HG02981 (cell line): Measurements from ENCODE around the gene HOXB7.

Experiments used
- ATAC-seq: cut with Tn5 transposase; IDR thresholded peaks from one replicate; pipeline ENCODE4 v1.9.1; 2021; ENCODE audit warnings: mild to moderate bottlenecking, moderate library complexity; ENCODE audit not compliant: unreplicated experiment

HOXB7 gene

DNA sequence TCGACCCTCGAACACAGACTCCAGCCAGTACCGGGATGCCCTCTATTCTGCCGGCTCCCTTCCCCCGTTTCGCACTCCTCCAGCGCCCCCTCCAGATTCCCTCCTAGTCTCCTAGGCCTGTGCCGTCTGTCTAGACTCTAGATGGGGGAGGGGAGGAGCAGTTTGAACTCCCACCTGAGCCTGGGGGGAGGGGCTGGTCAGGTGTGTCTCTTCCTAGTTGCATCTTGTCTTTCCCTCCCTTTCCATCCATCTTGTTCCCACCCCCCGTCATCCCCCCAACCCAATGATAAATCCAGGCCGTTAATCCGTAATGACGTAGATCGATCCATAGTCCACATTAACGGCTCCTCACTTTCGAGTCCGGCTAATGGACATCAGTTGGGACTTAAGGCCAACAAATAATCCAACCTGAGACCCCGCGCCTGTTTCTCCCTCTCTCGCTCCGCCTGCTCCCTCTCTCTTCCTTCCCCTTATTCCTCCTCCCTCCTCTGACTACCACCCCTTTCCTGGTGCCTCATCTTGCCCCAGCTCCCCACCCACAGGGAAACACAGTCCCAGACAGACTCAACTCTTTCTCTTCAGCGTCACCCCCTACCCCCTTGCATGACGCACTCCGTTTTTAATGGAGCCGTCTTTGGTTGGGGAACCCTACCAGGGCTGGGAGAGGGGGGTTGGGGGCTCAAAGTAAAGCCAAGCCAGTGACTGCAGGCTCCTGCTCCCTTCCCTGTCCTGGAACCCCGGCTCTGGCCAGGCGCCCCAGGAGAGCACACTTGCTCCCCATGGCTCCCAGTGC, 13.9 kb downstream of the HOXB7 start:
- ATAC-seq: no peak

DNA sequence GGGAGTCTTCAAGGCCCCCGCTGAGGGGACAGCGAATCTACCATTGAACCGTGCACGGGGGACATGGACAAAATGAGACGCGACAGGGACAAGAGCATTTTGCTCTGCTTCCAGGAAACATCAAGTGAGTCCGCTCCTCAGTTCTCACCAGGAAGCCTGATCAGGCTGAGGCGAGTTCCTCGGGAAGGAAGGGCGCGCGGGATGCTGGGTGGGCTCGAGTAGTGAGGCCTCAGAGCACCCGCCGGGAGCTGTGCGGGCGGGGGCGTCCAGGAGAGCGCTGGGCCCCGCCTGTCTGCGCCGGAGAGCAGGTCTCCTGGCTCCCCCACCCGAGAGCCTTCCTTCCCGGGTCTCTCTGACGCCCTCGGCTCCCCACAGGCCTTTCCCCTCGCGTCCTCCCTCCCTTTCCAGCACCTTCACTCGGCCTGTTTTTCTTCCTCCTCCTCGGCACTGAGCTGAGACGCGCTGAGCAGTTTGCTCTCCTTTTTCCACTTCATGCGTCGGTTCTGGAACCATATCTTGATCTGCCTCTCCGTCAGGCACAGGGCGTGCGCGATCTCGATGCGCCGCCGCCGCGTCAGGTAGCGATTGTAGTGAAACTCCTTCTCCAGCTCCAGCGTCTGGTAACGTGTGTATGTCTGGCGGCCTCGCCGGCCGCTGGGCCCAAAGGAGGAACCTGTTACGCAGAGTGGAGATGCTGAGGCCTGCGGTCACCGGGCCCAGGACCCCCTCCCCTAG, 14.7 kb downstream of the HOXB7 start:
- no peak for ATAC-seq

GRCh38 chr17:48595278-48595999, 15.4 kb downstream of the HOXB7 start:
- no peak for ATAC-seq

DNA sequence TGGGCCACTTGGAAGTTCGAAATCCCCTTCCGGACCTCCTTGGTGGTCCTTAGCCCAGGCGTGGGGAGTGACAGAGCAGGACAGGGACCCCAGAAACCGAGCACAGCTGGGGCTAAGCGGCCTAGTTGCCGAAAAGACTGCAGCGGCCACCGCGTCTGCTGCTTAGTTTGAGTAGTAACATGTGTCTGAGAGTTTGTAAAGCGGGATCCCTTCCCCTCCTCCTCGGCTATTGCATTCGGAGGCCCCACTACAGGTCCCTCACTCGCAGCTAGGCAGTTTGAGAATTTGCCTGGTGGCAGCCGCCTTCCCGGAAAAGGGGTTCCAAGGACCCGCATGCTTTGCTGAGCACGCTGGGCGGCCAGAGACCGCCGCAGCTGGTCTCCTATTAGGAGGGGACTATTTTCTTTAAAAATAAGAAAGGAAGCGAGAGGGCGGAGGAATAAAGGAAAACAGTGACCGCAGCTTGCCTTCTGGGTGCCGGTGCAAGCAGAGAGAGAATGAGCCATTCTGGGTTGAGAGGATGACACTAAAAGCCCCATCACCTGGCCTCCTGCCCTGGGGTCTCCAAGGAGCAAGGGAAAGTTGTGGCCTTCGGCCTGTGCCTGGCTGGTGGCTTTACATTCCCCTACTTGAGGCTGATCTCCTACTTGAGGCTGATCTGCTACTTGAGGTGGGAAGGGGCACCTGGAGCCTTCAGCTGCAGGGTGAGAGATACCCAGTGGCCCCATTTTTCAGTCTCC, 16.1 kb downstream of the HOXB7 start:
- no peak for ATAC-seq

DNA sequence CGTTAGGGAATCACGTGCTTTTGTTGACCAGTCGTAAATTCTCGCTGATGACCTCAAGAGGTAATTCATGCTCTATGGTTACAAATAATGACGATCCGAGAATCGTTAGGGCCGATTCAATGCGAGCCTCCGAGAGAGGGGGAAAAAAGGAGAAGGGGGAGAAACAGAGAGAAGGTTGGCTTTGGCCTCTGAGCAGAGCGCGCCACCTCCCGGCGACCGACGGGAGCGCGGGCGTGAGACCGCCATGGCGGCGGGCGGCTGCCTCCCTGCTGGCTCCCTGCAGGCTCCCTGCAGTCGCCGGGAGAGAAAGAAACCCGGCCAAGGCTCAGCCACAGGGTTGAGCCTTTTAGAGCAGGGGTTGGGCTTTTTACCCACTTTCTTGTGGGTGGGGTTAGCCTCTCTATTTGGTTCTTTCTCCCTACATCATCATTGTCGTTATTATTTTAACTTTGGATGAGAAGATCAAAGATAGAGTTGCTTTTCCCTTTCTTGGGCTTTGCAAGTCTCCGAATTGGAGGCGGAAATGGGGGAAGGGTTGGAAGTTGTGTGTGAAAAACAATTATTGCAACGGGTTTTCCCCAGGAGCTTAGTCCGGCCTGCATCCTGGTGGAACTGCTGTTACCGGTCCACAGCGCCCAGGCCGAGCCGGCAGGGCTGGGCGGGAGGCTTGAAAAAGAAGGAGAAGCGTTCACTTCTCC, 16.8 kb downstream of the HOXB7 start:
- ATAC-seq: no peak

DNA sequence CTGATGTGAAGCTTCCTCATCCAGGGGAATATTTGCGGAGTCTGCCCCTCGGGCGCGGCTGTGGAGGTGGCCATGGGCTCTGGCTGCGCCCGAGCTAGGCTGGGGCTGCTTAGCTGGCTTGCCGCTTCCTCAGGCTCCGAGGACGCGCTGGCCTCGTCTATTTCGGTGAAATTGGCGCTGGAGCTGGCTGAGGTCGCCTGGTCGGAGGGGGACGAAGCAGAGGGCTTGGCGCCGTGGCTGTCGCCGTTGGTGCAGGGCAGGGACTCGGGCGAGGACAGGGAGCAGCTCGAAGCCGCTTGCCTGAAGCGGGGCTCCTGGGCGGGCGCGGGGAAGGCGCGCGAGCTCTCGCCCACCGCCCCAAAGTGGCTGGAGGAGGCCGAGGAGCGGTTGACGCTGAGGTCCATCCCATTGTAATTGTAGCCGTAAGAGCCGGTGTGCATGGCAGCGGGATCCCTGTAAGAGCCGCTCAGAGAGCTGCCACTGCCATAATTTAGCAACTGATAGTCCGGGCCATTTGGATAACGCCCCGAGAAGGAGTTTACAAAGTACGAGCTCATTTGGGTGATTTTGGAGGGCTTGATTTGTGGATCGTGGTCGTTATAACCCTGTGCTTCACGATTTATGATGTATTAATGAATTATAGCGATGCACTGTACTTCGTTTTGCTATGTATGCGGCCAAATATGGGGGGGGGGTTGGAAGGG, 17.5 kb downstream of the HOXB7 start, which contains the start of gene HOXB5:
Gene HOXB5 (minus strand): TSS at position 654 of the 704 bp plus-strand sequence. CDS start 97 bp downstream, at position 557.
- ATAC-seq: no peak

- ATAC-seq: no peak
Observed at GRCh38 chr17:48592577-48592976, 18.2 kb downstream of the HOXB7 start.

- ATAC-seq: no peak
Observed at GRCh38 chr17:48592057-48592514, 18.7 kb downstream of the HOXB7 start.

GRCh38 chr17:48591255-48592056, 19.4 kb downstream of the HOXB7 start:
- ATAC-seq: no peak

DNA sequence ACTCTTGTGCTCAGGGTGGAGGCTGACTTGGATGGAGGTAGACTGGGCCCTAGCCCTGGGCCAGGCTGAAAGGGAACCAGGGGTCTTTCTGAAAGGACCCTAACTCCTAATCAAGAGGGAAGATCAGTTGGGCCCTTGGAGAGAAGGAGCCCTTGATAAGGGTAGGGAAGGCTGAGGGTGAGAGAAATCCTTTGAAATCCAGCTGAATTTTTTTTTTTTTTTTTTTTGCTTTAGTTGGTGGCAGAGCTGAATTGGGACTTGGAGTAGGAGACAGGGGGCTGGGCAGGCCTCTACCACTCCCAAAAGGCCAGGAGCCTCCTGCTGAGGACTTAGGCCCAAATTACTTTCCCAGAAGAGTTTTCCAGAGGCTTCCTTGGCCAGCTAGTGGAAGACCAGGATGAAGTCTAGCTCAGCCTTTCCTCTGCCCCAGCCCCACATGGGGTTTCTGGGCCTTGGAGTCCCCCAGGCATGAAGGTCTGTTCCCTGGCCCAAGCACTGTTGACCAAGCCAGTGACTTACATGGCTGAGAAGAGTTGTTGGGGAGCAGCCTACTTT, 20.1 kb downstream of the HOXB7 start:
- ATAC-seq: no peak

DNA sequence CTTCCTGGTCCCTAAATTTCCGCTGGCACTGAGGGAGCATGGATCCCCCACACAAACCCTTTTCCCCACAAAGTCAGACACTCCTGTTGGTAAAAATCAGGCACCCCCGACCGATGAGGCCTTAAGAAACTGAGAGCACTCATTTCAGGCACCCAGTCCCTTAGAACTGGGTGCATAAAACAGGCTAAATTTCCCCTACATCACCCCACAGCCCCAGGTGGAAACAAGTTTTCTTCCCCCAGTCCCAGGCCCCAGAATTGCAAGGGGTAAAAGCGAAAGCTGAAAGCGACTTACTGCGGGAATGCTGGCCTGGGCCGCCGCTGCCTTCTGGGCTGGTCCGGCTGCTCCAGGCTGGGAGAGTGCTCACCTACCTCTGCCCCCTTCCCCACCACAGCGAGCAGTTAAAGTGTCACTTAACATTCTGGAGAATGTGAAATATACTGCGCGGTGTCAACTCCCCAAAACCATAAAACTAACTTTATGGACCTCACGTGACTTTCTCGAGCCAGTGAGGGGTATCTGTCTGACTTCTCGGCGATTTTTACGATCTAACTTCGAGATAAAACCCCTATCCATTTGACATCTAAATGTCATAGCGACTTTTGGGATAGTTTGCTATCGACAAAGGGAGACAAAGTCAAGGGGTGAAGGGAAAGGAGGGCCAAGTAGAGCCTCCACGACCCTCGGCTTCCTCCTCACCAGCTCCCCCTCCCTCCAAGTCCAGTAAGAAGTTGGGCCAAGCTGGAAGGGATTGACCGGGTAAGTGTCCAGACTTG, 20.8 kb downstream of the HOXB7 start, which contains the start of gene HOXB3:
Gene HOXB3 (minus strand): TSS at position 411 of the 776 bp plus-strand sequence. CDS start 37,767 bp downstream, outside the sequence.
- ATAC-seq: no peak

- ATAC-seq: no peak
Observed at GRCh38 chr17:48589060-48589830, 21.6 kb downstream of the HOXB7 start.

- ATAC-seq: no peak
Observed at GRCh38 chr17:48588528-48588927, 22.3 kb downstream of the HOXB7 start.

GRCh38 chr17:48588074-48588415, 22.8 kb downstream of the HOXB7 start:
- ATAC-seq: no peak

- no peak for ATAC-seq
Observed at GRCh38 chr17:48587276-48588073, 23.3 kb downstream of the HOXB7 start.
